Tibial artery (tissue), 4 donors: Measurements from ENCODE around the gene CDC73.
A peak's percentile ranks its signal among the peaks of the same experiment; 100 is the strongest.
"Not testable (repeated sequence)": the region's sequence is repeated elsewhere in the genome, so short reads cannot be mapped to it uniquely, and the experiment has no call there.

Source experiments
- DNase-seq, 2 donors: peaks; one replicate each; pipeline ENCODE4 v3.0.0-alpha.2; 2019
- H3K27ac ChIP-seq, 2 donors: fragments of 200-600 bp; sonication (generic) in 1 of 2; 1 replicate in 1 of 2; 2 replicates in 1 of 2; pipeline ENCODE4 v1.5.1; 2018 to 2019; ENCODE audit warnings: mild to moderate bottlenecking in 1 of 2
- H3K27me3 ChIP-seq, 2 donors: fragments of 200-600 bp; sonication (generic) in 1 of 2; one replicate each; pipeline versions ENCODE4 v1.5.1 to v1.6.0; 2016 to 2019
- H3K36me3 ChIP-seq, 3 donors: fragments of 200-600 bp; sonication (generic) in 2 of 3; one replicate each; pipeline ENCODE4 v1.5.1; 2016 to 2019; ENCODE audit warnings: mild to moderate bottlenecking in 2 of 3
- H3K4me1 ChIP-seq, 4 donors: fragments of 200-600 bp; sonication (generic) in 2 of 4; 1 replicate in 3 of 4; 2 replicates in 1 of 4; pipeline ENCODE4 v1.5.1; 2016 to 2019
- H3K4me3 ChIP-seq, 2 donors: fragments of 200-600 bp; sonication (generic) in 1 of 2; 1 replicate in 1 of 2; 2 replicates in 1 of 2; pipeline ENCODE4 v1.5.1; 2018 to 2019; ENCODE audit warnings: mild to moderate bottlenecking in 2 of 2
- H3K9me3 ChIP-seq, 3 donors: fragments of 200-600 bp; sonication (generic) in 1 of 3; one replicate each; pipeline ENCODE4 v1.5.1; 2016 to 2019
- intact Hi-C: fragments of 100-400 bp; cut with DNase I; formaldehyde crosslinking; loops from one replicate; pipeline ENCODE4 v1.15.0; 2023; ENCODE audit warnings: low total_unique reads
- TF ChIP-seq, protein P1 (sequence below), 2 experiments: fragments of 200-600 bp in 1 of 2; fragments of 450-650 bp in 1 of 2; IDR thresholded peaks; one replicate each; pipeline ENCODE4 v1.5.1; 2017 to 2019; ENCODE audit warnings: antibody characterized with exemption in 2 of 2, mild to moderate bottlenecking in 1 of 2, moderate library complexity in 1 of 2

CDC73 gene

DNA sequence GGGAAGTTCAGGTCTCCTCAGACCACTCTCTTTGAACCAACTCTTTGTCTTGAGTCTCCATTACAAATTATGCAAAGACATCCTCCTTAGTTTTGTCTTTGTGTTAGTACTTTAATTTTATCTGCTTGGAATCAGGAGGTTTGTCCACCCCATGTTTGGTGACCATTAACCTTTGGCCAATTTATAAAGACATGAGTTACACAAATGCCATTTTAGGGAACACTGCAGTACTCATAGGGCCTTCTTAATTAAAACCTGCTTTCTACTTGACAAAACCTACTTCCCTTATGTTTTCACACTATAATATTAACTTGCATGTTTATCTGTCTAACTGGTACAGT is 7.9 kb upstream of the CDC73 start:
- no peaks in the 10 kb centered on the region for H3K27me3 ChIP-seq
- intact Hi-C loops = no loop called here
- DNase-seq = no peak
- TF ChIP-seq, protein P1, sequence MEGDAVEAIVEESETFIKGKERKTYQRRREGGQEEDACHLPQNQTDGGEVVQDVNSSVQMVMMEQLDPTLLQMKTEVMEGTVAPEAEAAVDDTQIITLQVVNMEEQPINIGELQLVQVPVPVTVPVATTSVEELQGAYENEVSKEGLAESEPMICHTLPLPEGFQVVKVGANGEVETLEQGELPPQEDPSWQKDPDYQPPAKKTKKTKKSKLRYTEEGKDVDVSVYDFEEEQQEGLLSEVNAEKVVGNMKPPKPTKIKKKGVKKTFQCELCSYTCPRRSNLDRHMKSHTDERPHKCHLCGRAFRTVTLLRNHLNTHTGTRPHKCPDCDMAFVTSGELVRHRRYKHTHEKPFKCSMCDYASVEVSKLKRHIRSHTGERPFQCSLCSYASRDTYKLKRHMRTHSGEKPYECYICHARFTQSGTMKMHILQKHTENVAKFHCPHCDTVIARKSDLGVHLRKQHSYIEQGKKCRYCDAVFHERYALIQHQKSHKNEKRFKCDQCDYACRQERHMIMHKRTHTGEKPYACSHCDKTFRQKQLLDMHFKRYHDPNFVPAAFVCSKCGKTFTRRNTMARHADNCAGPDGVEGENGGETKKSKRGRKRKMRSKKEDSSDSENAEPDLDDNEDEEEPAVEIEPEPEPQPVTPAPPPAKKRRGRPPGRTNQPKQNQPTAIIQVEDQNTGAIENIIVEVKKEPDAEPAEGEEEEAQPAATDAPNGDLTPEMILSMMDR (IDR thresholded peaks at IDR 0.05) = no peak
- H3K9me3 ChIP-seq = no peaks in the 10 kb centered on the region
- no peak overlapping the region for H3K27ac ChIP-seq
- H3K4me3 ChIP-seq = no peak overlapping the region
- peaks cover 0 to 31% (median 9%) of the 10 kb centered on the region in 4 donors for H3K4me1 ChIP-seq
- H3K36me3 ChIP-seq = no peaks in the 10 kb centered on the region

DNA sequence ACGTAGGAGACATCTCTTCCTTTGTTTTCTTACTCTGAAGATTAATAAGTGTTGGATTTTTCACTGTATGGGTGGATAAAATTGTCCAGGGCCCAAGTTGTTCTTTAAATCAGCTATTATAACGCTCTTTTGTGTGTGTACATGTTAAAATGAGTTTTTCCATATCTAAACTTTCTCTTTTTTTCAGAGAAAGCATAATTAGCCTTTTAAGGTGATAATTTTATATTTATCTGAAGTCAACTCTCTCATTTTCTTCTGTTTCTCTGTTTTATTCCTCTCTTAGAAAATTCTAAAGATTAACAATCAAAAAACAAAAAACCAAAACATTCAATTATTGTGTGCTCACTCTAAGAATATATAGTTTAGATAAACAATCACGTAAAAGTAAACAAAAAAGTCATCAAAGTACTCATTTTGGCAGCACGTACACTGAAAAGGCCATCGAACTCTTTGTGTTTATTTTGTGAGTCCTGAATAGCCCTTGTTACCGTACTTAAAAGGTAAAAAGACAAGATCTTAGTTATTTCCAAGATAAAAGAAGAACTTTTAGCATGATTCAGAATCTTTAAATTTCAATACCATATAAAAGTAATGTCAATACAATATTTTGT is 7.2 kb upstream of the CDC73 start:
- intact Hi-C loops = no loop called here
- H3K9me3 ChIP-seq = no peaks in the 10 kb centered on the region
- H3K36me3 ChIP-seq = no peaks in the 10 kb centered on the region
- TF ChIP-seq, protein P1 (IDR thresholded peaks at IDR 0.05) = no peak
- H3K27me3 ChIP-seq = no peaks in the 10 kb centered on the region
- no peak for DNase-seq
- peaks cover 0 to 31% (median 9%) of the 10 kb centered on the region in 4 donors for H3K4me1 ChIP-seq
- H3K27ac ChIP-seq = no peak overlapping the region
- H3K4me3 ChIP-seq = no peak overlapping the region

DNA sequence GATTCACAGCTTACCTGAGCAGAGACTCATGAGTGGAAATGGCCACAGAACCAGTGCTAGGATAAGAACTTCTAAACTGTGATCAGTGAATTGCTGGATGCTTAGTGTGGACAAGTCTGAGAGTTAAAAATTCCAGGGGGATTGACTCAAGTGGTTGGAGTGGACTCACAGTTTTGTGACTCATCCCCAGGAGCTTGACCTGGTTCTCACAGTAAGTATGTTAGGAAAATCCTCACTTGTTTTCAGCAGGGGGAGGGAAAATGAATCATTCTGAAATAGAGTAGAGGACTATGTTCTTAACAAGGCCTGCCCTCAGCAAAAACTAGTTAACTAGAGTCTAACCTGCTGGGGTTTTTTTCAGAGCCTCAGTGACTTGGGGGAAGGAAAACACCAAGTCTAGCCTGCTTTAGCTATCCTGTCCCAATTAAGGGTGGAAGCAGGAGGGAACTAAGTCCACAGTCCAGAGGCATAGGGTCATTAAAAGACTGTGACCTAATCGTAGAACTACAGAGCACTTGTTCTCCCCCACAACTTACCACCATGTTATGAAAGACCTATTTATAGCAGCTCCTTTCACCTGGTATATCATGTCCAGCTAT is 6.1 kb upstream of the CDC73 start:
- TF ChIP-seq, protein P1 (IDR thresholded peaks at IDR 0.05) = no peak
- Histone ChIP-seq H3K27ac (peak overlapping the region; percentile 41 to 70), H3K27me3 (no peaks in the 10 kb centered on the region), H3K4me3 (no peak overlapping the region), H3K4me1 (peaks cover 0 to 30% (median 9%) of the 10 kb centered on the region in 4 donors), H3K9me3 (no peaks in the 10 kb centered on the region), H3K36me3 (no peaks in the 10 kb centered on the region)
- intact Hi-C loops = no loop called here
- peak in 1 of 2 donors; percentile 28 for DNase-seq

DNA sequence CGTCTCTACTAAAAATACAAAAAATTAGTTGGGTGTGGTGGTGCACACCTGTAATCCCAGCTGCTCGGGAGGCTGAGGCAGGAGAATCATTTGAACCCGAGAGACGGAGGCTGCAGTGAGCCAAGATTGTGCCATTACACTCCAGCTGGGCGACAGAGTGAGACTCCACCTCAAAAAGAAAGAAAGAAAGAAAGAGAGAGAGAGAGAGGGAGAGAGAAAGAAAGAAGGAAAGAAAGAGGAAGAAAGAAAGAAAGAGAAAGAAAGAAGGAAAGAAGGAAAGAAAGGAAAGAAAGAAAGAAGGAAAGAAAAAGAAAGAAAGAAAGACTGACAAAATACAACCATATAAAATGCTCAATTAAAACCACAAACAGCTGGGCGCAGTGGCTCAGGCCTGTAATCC is 4.7 kb upstream of the CDC73 start:
- H3K9me3 ChIP-seq, intact Hi-C loops, DNase-seq, H3K27ac ChIP-seq, H3K4me3 ChIP-seq, H3K27me3 ChIP-seq, H3K36me3 ChIP-seq: not testable (repeated sequence)
- peaks cover 0 to 15% (median under 1%) of the 10 kb centered on the region in 4 donors for H3K4me1 ChIP-seq

DNA sequence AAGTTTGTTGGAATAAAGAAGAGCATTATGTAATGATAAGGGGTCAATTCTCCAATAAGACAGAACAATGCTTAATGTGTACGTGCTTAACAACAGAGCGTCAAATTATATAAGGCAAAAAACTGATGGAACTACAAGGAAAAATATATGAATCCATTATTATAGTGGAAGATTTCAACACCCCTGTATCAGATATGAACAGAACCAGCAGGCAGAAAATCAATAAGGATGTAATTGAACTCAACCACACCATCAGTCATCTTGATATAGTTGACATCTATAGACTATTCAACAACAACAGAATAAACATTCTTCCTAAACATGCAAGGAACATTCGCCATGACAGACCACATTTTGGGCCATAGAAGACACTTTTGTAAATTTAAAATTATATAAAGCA is 3.6 kb upstream of the CDC73 start:
- H3K4me1 ChIP-seq = peaks cover 0 to 15% (median 3%) of the 10 kb centered on the region in 4 donors
- no peaks in the 10 kb centered on the region for H3K36me3 ChIP-seq
- DNase-seq = no peak
- H3K9me3 ChIP-seq = no peaks in the 10 kb centered on the region
- intact Hi-C loops = no loop called here
- no peaks in the 10 kb centered on the region for H3K27me3 ChIP-seq
- H3K4me3 ChIP-seq = no peak overlapping the region
- H3K27ac ChIP-seq = no peak overlapping the region
- TF ChIP-seq, protein P1 (IDR thresholded peaks at IDR 0.05) = no peak

DNA sequence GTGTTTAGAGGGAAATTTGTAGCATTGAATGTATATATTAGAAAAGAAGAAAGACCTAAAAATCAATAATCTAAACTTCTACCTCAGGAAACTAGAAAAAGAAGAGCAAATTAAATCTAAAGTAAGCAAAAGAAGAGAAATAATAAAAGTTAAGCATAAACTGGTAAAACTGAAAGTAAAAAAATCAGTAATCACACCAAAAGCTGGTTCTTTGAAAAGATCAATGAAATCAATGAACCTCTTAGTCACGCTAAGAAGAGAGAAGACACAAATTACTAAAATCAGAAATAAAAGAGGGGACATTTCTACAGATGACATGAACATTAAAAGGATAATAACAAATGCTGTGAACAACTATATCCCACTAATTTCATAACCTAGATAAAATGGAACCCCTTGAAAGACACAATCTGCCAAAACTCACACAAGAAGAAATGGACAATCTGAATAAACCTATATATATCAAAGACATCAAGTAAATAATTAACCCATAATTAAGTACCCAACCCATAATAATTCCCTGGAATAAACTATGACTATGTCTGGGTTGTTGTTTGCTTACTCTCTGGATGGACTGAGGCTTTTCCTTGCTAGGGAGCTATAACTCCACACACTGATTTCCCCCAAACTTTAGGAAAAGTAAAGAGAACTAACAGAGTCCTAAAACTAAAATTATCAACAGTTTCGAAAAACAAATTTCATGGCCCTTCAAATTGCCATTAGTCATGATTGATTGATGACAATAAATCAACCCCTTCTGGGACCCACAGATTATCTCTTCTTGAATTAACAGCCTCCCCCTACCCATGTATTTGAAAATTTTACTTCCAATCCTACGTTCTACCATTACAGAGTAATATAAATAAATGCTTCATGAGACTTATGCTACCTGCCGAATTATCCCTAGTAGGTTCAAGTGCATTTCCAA is 2.8 kb upstream of the CDC73 start:
- intact Hi-C loops = no loop called here
- no peaks in the 10 kb centered on the region for H3K9me3 ChIP-seq
- no peak for DNase-seq
- TF ChIP-seq, protein P1 (IDR thresholded peaks at IDR 0.05) = no peak
- H3K36me3 ChIP-seq = no peaks in the 10 kb centered on the region
- no peaks in the 10 kb centered on the region for H3K27me3 ChIP-seq
- no peak overlapping the region for H3K27ac ChIP-seq
- peaks cover 0 to 24% (median 7%) of the 10 kb centered on the region in 4 donors for H3K4me1 ChIP-seq
- H3K4me3 ChIP-seq = no peak overlapping the region
